Dedifferentiated amniotic fluid mesenchymal stem cell (primary cell): Measurements from ENCODE around the gene IL32.
"Not testable (repeated sequence)": the region's sequence is repeated elsewhere in the genome, so short reads cannot be mapped to it uniquely, and the experiment has no call there.

Source experiments
- DNase-seq: peaks from one replicate; pipeline ENCODE4 v3.0.0-alpha.2; 2016; ENCODE audit errors: extremely low spot score

IL32 gene

DNA sequence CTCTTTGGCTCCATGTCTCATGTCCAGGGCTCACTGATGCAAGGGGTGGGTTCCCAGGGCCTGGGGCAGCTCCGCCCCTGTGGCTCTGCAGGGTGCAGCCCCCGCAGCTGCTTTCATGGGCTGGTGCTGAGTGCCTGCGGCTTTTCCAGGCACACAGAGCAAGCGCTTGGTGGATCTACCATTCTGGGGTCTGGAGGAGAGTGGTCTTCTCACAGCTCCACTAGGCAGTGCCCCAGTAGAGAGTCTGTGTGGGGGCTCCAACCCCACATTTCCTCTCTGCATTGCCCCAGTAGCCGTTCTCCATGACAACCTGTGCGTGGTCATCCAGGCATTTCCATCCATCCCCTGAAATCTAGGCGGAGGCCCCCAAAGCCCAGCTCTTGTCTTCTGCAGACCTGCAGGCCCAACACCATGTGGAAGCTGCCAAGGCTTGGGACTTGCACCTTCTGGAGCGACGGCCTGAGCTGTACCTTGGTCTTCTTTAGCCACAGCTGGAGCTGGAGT, 5.2 kb downstream of the IL32 start:
- no peak for DNase-seq

- DNase-seq: no peak
Observed at GRCh38 chr16:3071655-3072054, 6.2 kb downstream of the IL32 start.

DNA sequence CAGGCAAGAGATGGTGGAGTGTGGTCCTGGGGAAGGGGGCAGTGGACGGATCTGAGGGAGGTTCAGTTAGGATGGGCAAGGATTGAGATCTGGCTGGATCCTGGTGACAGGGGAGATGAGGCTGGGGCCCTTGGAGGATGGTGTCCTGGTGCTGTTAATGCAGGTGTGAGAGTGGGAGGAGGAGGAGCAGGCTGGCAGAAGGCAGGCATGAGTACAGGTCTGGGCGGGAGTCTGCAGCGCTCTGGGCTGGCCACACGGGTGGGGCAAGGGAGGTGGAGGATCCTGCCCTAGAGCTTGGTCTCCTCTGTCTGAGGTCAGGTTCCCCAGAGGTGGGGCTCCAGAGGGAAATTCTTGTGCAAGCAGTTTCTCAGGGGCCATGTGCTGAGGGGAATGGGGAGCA, 6.7 kb downstream of the IL32 start:
- DNase-seq: not testable (repeated sequence)

DNA sequence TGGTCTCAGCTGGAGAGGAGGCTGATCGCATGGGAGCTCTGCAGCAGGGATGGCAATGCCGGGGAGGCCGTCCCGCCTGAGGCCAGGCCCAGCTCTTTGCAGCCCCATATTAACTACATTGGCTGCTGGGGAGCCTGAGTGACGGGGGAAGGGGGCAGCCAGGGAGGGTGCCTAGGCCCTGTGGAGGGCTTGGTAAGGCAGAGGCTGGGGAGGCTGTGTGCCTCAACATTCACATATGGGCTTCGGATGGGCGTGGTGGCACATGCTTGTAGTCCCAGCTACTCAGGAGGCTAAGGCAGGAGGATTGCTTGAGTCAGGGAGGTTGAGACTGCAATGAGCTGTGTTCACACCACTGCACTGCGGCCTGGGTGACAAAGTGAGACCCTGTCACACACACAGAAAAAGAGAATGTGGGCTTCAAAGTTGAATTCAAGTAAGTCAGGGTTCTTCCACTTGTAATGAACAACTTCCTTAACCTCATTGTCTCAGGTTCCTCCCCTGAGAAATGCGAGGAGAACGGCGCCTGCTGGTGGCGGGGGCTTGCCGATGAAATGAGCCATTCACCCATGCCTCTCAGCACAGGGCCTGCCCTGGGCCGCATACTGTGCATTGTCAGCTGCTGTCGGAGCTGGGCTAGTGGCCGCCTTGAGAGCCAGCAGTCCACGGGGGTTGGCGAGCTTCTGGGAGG, 7.3 kb downstream of the IL32 start:
- DNase-seq: not testable (repeated sequence)

- no peak for DNase-seq
Observed at GRCh38 chr16:3073448-3073847, 8.0 kb downstream of the IL32 start.

GRCh38 chr16:3074860-3075522, 9.6 kb downstream of the IL32 start:
- no peak for DNase-seq

- no peak for DNase-seq
Observed at GRCh38 chr16:3075523-3075915, 10.1 kb downstream of the IL32 start.

DNA sequence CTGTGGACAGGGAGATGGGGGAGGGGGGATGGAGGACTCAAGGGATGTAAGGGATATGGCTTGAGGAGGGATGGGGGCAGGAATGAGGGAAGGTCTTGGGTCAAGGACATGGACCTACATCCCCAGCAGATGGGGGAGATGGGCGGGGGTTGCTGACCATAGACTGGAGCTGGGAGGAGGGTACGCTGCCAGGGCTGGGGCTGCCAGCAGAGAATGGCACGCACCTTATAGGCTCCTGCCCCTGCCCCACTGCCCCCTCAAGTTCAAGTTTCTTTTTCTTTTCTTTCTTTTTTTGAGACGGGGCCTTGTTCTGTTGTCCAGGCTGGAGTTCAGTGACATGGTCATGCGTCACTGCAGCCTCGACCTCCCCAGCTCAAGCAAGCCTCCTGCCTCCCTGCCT, 10.5 kb downstream of the IL32 start:
- not testable (repeated sequence) for DNase-seq

GRCh38 chr16:3076577-3076976, 11.1 kb downstream of the IL32 start:
- DNase-seq: no peak

DNA sequence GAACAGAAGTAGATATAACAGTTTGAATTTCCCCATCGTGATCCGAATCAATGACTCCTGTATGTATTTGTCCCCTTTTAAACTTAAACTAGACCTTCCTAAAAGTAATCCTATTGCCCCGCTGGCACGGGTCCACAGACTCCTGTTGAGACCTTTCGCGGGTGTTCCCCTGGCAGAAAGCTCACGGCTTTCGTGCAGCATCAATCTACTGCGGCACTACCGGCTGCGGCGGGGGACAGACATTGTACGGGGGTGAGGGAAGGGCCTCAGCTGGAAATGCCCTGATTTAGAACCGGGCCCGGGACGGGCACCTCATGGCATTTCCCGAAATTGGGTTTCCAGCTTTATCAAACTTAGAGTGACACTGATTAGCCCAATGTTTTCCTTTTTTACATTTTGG, 14.6 kb downstream of the IL32 start:
- DNase-seq: no peak

- not testable (repeated sequence) for DNase-seq
Observed at GRCh38 chr16:3081957-3082356, 16.5 kb downstream of the IL32 start.

- not testable (repeated sequence) for DNase-seq
Observed at GRCh38 chr16:3083408-3083807, 18.0 kb downstream of the IL32 start.

DNA sequence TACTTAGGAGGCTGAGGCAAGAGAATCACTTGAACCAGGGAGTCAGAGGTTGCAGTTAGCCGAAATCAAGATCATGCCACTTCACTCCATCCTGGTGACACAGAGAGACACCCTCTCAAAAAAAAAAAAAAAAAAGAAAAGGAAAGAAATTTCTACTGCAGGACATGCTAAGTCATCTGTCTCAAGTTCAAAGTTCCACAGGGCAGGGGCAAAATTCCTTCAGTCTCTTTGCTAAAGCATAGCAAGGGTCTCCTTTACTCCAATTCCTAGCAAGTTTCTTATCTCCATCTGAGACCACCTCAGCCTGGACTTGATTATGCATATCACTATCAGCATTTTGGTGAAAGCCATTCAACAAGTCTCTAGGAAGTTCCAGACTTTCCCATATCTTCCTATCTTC, 19.1 kb downstream of the IL32 start:
- DNase-seq: no peak

DNA sequence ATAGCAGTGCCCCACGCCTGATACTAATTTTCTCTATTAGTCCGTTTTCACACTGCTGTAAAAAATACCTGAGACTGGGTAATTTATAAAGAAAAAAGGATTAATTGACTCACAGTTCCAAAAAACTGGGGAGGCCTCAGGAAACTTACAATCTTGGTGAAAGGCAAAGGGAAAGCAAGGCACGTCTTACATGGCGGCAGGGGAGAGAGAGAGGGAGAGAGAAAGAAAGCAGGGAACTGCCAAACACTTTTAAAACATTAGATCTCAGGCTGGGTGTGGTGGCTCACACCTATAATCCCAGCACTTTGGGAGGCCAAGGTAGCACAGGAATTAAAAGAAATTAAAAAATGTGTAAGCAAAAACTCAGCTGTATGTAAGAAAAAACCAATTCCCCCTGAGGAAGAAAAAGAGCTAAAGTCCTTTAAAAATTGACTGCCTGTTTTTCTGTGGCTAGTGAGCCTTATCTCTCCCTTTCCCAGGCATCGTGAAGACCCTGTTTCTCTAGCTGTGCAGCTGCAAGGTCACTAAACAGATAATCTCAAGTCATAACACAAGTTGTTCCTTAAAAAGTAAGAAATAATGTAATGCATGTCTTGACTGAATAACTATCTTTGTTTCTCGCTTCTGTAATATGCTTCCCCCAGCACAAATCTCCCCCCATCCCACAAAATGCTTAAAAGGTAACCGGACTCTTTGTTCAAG, 19.7 kb downstream of the IL32 start:
- no peak for DNase-seq

DNA sequence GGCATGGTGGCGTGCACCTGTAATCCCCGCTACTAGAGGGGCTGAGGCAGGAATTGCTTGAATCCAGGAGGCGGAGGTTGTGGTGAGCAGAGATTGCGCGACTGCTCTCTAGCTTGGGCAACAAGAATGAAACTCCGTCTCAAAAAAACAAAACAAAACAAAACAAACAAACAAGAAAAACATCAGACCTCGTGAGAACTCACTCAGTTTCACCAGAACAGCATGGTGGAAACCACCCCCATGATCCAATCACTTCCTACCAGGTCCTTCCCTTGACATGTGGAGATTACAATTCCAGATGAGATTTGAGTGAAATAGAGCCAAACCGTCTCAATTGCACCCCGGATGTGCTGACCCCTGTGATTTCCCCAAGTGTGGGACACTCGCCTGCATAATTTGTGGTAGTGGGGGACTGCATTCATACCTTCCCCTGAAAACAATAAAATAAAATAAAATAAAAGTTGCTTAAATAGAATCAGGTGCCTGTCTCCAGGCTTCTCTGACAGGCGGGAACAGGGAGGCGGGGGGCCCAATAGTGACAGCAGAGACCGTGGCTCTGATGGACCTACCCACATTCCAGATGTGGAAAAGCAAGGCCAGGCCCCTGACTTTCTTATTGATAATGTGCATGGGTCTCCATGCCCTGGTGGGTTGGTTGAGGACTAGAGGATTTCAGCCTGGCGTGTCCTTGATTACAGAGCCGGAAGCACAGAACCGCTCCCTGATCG, 20.6 kb downstream of the IL32 start:
- no peak for DNase-seq

DNA sequence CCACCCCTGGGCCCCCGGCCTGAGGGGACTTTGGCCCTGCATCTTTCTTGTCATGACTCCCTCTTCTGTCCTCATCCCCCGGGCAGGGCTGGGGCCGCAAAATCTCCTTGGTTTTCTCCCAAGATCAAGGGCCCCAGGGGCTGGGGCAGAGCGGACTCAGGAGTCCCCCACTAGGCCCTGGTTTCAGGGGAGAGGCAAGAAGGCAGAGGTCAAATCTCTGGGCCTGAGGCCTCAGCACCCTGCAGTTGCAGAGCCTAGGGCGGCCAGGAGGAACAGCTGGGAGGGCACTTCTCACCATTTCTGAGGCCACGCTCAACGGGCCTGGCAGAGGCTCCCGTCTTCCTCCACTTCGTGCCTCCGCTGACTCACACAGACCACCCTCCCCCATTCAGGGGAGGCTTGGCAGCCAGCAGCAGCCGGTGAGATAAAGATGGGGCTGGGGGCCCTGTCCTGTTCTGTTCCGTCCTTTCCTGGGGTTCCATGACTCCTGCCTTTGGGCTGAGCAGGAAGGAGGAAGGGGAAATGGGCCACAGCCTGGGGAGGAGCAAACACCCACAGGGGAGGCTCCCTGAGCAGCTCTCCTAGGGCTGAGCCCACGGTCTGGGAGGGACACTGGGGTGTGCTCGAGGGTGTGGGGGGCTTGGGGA, 21.3 kb downstream of the IL32 start:
- no peak for DNase-seq

DNA sequence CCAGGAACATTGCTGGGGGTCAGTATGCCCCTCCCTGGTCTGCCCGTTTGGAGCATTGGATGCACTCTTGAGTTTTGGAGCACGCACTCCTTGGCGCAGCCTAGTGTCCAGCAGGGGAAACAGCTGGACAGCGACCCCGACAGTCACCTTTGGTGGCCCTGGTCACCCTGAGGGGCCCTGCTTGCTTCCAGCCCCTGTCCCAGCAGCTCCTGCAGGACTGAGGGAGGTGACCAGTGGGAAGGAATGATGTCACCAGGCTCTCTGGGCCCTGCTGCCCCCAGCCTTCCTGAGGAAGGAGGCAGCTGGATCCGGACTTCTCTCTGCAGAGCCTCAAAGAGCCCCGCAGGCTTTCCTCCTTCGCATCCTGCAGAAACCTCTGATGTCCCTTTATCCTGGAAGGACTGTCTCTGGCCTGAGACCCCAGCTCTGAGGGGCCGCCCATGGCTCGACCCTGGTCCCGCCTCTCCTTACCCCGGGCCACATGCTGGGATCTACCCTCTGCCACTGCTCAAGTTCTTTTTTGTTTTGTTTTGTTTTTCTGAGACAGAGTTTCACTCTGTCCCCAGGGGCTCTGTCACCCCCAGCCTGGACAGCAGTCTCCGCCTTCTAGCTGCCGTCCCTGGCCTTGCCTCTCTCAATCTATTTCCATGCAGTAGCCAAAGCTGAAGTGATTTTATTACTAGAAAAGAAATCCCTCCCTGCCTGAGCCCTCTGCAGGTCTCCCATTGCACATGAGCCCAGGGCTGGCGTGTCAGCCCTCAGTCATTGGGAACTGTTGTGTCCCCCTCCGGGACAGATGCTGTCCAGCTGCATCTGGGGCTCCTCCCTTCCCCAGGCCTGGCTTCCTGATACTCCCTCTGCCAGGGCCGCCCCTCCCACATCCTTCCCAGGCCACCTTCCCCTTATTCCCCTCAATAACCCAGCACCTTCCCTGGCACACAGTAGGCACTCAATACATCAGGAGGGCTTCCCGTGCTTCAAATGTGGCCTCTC, 22.1 kb downstream of the IL32 start:
- DNase-seq: no peak

DNA sequence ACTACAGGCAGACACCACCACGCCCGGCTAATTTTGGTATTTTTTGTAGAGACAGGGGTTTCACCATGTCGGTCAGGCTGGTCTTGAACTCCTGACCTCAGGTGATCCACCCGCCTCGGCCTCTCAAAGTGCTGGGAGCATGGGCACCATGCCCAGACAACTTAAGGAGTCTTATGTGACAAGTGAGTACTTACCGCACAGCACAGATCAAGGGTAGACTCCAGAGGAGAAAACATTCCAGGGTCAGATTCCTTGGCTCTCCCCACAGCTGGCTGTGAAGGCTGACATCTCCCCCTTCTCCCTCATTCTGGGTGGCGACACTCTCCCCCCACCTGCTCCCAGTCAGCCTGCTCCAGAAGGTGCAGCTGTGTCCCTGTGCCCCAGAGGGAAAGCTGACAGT, 23.0 kb downstream of the IL32 start:
- DNase-seq: no peak

DNA sequence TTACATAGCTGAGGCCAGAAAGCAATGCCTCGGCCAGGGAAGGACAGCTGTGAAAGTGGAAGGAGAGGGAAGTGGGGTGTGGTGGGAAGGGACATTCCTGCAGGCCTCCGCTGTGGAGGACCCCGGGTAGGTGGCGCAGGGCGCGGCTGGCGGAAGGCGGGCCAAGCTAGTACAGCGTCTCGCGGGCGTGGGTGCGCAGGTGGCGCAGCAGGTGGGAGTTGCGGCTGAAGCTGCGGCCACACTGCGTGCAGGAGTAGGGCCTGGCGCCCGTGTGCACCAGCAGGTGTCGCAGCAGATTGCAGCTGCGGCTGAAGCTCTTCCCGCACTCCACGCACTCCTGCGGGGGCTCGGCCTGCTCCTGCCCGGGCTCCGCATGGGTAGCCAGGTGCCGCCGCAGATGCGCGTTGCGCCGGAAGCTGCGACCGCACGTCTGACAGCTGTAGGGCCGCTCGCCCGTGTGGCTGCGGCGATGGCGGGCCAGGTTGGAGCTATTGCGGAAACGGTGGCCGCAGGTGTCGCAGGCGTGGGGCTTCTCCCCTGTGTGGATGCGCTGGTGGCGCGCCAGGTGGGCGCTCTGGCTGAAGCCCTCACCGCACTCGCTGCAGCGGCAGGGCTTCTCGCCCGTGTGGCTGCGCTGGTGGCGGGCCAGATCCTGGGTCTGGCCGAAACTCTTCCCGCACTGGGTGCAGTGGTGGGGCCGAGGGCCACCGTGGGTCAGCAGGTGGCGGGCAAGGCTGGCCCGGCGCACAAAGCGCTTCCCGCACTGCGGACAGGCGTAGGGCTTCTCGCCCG, 23.7 kb downstream of the IL32 start:
- DNase-seq: no peak
